ENCODE measurements around the gene HOXC9. TPM values are rescaled to one million over a fixed set of nuclear protein-coding genes. Genes with fewer than 3 reads are reported as not detected.
A peak's percentile ranks its signal among the peaks of the same experiment; 100 is the strongest.

The HOXC9 gene
- total RNA-seq, 1 donor = not detected

- peak; percentile 73 for TF ChIP-seq CTCF (IDR thresholded peaks at IDR 0.05; ENCODE audit: insufficient read depth, low read length)
- peak; percentile 84 for DNase-seq (ENCODE audit: low read depth)
- H3K4me3 ChIP-seq (ENCODE audit: low read depth, low read length) = peak within 1 kb of the TSS; percentile 35
These were observed 14.9 kb upstream of the HOXC9 start, which contains the start of gene HOXC10 for GRCh38 chr12:53984901-53985691. Gene HOXC10, plus strand, starts transcription at chr12:53985146. Its CDS starts 114 bp downstream, at chr12:53985260.

GRCh38 chr12:53985692-53985993 is 14.3 kb upstream of the HOXC9 start:
- TF ChIP-seq CTCF (IDR thresholded peaks at IDR 0.05; ENCODE audit: insufficient read depth, low read length) = no peak
- no peak for DNase-seq (ENCODE audit: low read depth)
- H3K4me3 ChIP-seq (ENCODE audit: low read depth, low read length) = no peak overlapping the region

- no peak for DNase-seq (ENCODE audit: low read depth)
- no peak overlapping the region for H3K4me3 ChIP-seq (ENCODE audit: low read depth, low read length)
- TF ChIP-seq CTCF (IDR thresholded peaks at IDR 0.05; ENCODE audit: insufficient read depth, low read length) = no peak
These were observed 13.8 kb upstream of the HOXC9 start for GRCh38 chr12:53985994-53986685.

- H3K4me3 ChIP-seq (ENCODE audit: low read depth, low read length) = no peak overlapping the region
- no peak for TF ChIP-seq CTCF (IDR thresholded peaks at IDR 0.05; ENCODE audit: insufficient read depth, low read length)
- no peak for DNase-seq (ENCODE audit: low read depth)
These were observed 13.1 kb upstream of the HOXC9 start for GRCh38 chr12:53986686-53987483.

GRCh38 chr12:53987787-53988230 is 12.2 kb upstream of the HOXC9 start:
- no peak for DNase-seq (ENCODE audit: low read depth)
- TF ChIP-seq CTCF (IDR thresholded peaks at IDR 0.05; ENCODE audit: insufficient read depth, low read length) = no peak
- H3K4me3 ChIP-seq (ENCODE audit: low read depth, low read length) = no peak overlapping the region

- H3K4me3 ChIP-seq (ENCODE audit: low read depth, low read length) = no peak overlapping the region
- no peak for DNase-seq (ENCODE audit: low read depth)
- no peak for TF ChIP-seq CTCF (IDR thresholded peaks at IDR 0.05; ENCODE audit: insufficient read depth, low read length)
These were observed 11.3 kb upstream of the HOXC9 start for GRCh38 chr12:53988541-53989226.

Data from fibroblast of the aortic adventitia (primary cell).